Stomach (tissue), 4 donors: ENCODE results near the gene CD19.

Source experiments
- CTCF ChIP-seq, 7 experiments: fragments of 450-650 bp in 4 of 7; fragments of 200-600 bp in 3 of 7; sonication (generic) in 3 of 7; IDR thresholded peaks; one replicate each; pipeline ENCODE4 v1.5.1; 2016 to 2019; ENCODE audit warnings: antibody characterized with exemption in 7 of 7, control low read depth in 2 of 7, mild to moderate bottlenecking in 1 of 7
- EP300 ChIP-seq: sonication (generic); formaldehyde crosslinking; IDR thresholded peaks from one replicate; pipeline ENCODE4 v1.6.1; 2017; ENCODE audit warnings: antibody characterized with exemption
- POLR2A ChIP-seq, 4 donors: fragments of 450-650 bp; IDR thresholded peaks; one replicate each; pipeline ENCODE4 v1.6.1; 2016; ENCODE audit warnings: antibody characterized with exemption in 4 of 4, control low read depth in 2 of 4, mild to moderate bottlenecking in 1 of 4, moderate library complexity in 1 of 4
- POLR2AphosphoS5 ChIP-seq, 3 donors: sonication (generic); formaldehyde crosslinking; IDR thresholded peaks; one replicate each; pipeline ENCODE4 v1.6.1; 2016; ENCODE audit warnings: antibody characterized with exemption in 3 of 3

- TF ChIP-seq POLR2A (IDR thresholded peaks at IDR 0.05) (no peak), CTCF (IDR thresholded peaks at IDR 0.05) (no peak), EP300 (no peak), POLR2AphosphoS5 (IDR thresholded peaks at IDR 0.05) (no peak)
Observed at GRCh38 chr16:28975158-28975599, 43.4 kb downstream of the CD19 start.
